KG1 (cell line): Measurements from ENCODE around the gene ZNF391.
"Not testable (repeated sequence)": the region's sequence is repeated elsewhere in the genome, so short reads cannot be mapped to it uniquely, and the experiment has no call there.

Source experiments
- DNase-seq: peaks from one replicate; lab custom pipeline; 2025; lab: John Stamatoyannopoulos, UW

Gene ZNF391

GRCh38 chr6:27422651-27423332 is 34.2 kb downstream of the ZNF391 start:
- DNase-seq, result no peak

- not testable (repeated sequence) for DNase-seq
Observed at GRCh38 chr6:27424851-27425250, 36.3 kb downstream of the ZNF391 start.

GRCh38 chr6:27426045-27426620 is 37.6 kb downstream of the ZNF391 start:
- DNase-seq, result no peak

GRCh38 chr6:27428502-27428901 is 39.9 kb downstream of the ZNF391 start:
- no peak for DNase-seq

- DNase-seq, result no peak
Observed at GRCh38 chr6:27428966-27429365, 40.4 kb downstream of the ZNF391 start.

GRCh38 chr6:27433714-27434113 is 45.2 kb downstream of the ZNF391 start:
- DNase-seq, result no peak

- no peak for DNase-seq
Observed at GRCh38 chr6:27439371-27439770, 50.8 kb downstream of the ZNF391 start.

- no peak for DNase-seq
Observed at GRCh38 chr6:27441001-27441400, 52.4 kb downstream of the ZNF391 start.

- no peak for DNase-seq
Observed at GRCh38 chr6:27442932-27443331, 54.4 kb downstream of the ZNF391 start.

- DNase-seq, result no peak
Observed at GRCh38 chr6:27448456-27448855, 59.9 kb downstream of the ZNF391 start.

- no peak for DNase-seq
Observed at GRCh38 chr6:27451660-27452390, 63.3 kb downstream of the ZNF391 start.

GRCh38 chr6:27452496-27452897 is 63.9 kb downstream of the ZNF391 start:
- DNase-seq, result no peak
